ENCODE data around the gene KPNA3.
"Not testable (repeated sequence)": the region's sequence is repeated elsewhere in the genome, so short reads cannot be mapped to it uniquely, and the experiment has no call there.

The KPNA3 gene

DNA sequence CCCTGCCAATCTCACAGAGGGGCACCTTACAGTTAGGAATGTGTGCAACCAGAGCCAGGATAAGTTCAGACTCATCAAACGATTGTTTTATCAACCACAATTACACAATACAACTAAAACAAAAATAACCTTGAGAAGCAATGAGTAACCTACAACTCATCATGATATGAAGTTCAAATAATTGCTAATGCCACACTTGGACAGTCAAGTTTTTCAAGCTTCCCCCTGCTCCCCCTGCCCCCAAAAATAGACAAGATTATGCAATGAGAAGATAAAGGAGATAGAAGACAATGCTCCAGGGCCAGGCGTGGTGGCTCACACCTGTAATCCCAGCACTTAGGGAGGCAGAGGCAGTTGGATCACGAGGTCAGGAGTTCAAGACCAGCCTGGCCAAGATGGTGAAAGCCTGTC lies 13.6 kb upstream of the KPNA3 start:
- no peak for DNase-seq

DNA sequence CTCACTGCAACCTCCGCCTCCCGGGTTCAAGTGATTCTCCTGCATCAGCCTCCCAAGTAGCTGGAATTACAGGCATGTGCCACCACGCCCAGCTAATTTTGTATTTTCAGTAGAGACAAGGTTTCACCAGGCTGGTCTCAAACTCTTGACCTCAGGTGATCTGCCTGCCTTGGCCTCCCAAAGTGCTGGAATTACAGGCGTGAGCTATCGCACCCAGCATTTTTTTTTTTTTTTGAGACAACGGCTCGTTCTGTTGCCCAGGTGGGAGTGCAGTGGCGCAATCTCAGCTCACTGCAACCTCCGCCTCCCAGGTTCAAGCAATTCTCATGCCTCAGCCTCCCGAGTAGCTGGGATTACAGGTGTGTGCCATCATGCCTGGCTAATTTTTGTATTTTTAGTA lies 10.6 kb upstream of the KPNA3 start:
- not testable (repeated sequence) for DNase-seq

DNA sequence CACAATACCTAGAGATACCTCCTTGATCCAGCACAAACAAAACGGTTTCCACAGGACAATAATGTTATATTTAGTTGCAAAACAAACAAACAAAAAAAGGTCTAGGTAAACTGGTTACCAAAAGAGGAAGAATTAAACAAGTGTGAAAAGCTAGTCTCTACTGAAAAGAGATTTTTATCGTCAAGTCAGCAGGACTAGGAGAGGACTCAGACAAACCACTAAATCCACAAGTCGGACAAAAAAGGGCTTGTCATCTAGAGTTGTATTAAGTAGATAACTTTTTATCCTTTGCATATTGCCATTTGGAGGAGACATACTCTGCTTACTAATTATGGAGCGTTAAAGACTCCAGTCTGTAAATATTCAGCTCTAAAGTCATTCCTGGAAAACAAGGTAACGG lies 9.9 kb upstream of the KPNA3 start:
- DNase-seq = no peak

DNA sequence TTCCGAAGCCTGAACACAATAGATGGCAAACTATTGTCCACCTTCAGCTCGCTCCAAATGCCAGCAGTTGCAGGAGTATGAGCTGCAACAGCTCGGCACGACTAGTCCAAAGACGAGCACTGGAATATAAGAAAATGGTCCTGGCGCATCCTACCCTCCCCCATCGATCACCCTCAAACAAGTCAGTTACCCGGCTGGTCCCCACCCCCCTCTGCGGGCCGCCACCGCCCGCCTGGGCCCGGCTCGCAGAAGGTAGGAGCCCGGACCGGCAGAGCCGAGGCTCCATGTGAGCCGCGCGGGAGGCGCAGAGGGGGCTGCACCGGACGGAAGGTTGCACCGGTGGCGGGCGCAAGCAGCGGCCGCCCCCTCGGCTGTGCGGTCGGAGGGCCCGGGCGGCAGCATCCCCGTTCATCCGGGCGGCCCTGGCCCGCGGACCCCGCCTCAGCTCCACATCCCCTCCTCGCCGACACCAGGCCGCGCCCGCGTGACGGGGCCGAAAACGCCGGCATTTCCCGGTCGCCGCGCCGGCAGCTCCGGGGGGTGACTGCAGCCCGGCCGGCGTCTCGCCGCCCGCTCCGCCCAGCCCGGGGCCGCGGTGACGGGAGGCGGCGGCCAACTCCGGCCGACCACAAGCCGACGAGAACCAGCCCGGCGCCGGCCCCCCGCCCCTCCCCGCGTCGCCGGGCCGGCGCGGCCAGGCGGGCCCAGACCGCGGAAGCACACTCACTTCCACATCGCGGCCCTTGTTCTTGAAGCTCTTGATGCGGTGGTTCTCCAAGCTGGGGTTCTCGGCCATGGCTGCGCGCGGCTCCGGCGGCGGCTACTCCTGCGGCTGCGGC lies 552 bp downstream of the KPNA3 start:
- peak; percentile 10 to 46 (median 16) for DNase-seq

DNA sequence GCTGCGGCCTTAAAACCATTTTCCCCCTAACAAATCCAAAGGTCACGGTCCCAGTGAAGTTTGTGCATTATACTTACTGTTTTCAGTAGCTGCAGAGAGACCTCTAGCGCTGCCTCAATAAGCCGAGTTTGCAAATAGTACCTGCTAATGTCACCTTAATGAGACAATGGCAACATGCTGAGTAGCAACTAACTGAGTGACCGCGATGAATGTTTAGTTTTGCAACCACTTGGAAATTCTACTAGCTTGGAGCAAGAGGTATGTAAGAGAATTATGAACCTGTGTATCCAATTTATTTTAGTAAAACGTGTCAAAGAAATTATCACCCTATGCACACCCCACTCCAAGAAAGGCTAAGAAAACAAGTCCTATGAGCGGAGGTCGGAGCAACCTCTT lies 1.2 kb downstream of the KPNA3 start:
- DNase-seq = no peak

DNA sequence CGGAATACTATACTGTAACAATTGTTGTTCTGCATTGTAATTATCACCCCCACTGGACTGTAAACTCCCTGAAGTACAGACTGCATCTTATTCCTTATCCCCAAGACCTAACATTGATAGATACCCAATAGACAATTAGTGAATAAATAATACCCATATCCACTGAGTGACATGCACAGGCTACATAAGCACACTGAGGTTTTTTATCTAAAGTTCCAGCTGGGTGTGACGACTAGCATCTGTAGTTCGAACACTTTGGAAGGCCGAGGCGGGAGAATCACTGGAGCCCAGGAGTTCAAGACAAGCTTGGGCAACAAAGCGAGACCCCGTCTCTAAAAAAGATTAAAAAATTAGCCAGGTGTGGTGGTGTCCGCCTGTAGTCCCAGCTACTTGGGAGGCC lies 2.5 kb downstream of the KPNA3 start:
- DNase-seq = no peak

DNA sequence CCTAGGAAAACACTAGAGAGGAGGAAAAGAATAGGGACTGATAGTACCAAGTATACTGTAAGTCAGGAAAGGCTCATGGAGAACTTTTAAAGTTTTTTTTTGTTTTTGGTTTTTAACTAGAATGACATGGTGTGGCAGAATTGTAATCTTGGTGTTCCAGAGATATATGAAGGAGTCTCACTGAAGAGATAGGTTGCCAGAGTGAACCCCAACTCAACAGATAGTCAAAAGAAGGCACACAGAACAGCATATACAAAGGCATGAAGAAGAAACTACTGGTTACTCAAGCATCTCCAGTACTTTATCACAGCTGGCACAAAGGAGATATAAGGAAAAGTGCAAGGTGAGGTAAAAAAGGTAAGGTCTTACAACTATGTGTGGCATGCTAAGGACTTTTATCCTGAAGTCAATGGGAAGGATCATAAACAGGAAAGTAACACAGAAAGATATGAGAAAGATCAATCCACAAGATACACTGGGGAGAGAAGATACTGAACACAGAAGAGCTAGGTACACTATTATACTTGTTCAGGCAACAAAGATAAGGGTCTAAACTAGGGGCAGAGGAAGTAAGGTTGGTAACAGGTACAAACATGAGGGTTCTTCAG lies 6.0 kb downstream of the KPNA3 start:
- DNase-seq = no peak

DNA sequence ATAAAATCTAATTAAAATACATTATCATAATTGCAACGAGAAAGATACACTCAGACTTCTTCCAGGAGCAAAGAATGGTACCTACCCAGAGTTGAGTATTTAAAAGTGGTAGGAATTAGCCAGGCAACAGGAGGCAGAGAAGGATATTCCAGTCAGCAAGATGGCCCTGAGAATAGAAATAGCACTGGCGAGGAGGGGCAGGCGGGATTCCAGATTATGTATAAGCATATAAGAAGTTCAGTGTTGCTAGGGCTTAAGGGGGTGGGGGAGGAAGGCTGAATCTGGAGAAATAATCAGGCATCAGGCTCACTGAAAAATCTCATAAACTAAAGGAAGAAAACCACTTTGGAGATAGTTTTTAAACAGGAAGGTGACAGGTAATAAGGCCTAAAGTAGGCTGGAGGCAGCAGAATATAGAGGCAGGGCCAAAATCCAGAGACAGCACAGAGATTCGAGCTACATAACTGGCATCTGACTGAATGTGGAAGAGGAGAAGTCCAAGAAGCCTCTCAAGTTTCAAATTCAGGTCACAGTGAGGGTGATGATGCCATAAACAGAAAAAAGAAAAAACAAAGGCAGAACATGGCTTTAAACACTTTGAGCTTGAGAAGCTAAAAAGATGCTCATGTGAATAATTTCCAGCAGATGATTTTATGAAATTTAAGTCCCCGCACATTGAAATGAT lies 7.5 kb downstream of the KPNA3 start:
- DNase-seq = no peak

DNA sequence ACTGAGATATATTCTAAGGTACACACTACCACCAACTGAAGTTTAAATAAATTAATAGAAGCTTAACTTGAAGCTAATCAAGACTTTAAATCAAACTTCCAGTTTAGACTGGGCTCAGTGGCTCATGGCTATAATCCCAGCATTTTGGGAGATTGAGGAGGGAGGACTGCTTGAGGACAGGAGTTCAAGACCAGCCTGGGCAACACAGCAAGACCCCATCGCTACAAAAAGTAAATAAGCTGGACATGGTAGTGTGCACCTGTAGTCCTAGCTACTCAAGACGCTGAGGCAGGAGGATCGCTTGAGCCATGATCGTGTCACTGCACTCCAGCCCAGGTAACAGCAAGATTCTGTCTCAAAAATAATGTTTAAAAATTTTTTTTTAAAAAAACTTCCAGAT lies 8.6 kb downstream of the KPNA3 start:
- no peak for DNase-seq

DNA sequence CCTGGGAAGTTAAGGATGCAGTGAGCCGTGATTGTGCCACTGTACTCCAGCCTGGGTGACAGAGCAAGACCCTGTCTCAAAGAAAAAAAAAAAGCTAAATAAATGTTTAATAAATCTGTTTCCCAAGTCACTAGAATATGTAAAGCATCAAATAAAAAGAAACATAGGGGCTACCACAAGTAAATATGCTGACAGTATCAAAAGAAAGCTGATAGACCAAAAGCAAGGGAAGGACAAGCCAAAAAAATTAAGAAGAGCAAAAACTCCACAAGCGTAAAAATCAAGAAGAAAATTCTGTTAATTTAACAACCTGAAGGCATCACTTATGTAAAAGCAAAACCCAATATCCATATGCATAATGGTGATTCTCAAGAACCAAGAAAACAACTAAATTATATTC lies 9.7 kb downstream of the KPNA3 start:
- no peak for DNase-seq

DNA sequence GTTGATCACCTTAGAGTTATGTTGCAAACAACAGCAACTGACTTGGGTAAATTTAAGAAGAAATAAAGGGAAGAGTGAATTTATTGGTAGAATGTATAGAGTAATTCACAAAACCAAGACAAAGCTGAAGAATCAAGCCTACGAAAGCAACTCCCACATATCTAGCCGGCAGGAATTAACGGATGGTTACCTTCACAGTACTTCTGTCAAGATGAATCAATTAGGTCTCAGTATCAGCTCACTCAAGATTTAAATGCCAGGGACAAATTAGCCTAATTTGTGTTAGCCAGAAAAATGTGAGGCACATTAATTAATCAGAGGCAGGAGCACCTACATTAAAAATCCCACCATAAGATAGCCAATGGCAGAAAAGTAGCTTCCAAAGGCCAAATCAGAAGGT lies 10.7 kb downstream of the KPNA3 start:
- no peak for DNase-seq

DNA sequence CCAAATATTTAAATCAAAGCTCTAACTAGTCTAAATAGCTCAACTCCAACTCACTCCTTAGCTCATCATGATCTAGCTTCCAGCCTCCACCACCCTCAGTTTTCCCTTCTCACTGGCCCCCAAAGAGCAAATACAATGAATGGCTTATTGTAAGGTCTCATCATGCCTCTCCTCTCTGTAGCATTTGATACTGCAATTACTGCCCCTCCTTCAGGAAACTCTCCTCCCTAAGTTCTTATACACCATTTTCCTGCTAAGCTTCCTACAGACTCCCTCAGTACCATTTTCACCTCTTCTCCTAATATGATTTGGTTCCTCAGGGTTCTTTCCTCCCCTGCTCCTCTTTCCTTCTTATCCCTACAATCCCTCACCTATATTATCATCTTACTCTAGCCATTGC lies 12.8 kb downstream of the KPNA3 start:
- no peak for DNase-seq

DNA sequence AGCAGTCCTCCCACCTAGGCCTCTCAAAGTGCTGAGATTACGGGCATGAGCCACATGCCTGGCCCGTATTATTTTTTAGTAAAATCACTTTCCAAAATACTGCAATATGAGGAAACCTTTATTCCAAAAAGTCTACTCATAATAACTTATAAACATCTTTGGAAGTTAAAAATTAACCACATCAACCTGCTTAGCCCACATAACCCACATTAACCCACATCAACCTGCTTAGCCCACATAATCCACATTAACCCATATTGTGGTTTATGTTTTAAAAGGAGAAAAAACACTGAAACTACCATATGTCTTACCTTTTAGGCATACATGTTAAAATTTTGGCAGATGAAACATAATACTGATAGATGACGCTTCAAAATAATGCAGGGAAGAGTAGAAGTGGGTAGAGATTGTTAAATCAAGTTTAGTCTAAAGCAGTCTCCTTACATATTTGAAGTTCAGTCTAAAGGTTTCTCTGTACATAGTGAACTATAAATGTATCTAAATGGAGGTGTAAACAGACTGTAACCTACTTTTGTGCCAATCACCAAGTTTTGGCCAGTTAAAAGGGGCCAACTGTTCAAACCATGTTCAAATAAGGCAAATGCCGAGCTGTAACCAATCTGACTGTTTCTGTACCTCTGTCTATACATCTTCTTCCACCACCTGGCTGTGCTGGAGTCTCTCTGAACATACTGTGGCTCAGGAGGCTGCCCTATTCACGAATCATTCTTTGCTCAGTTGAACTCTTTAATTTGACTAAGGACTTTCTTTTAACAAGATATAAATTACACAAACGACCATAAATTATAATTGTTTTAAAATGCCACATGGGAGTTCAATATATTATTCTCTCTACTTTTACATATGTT lies 14.5 kb downstream of the KPNA3 start:
- no peak for DNase-seq

DNA sequence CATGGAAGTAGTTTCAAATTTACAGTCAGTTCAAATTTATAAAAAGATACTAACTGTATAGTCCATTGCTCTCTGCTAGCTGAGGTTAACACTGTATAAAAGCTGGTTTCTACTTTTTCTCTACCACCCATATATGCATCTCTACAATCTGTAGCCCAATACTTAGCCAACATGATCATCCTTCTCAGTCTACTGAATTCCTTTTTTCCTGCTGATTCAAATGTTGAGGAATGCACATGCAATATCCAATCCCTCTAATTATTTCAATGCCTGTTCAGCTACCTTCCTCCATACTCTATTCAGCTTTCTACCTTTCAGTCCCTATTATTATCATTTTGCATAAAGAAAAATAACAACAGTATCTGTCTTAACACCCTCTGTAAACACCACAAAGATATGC lies 15.6 kb downstream of the KPNA3 start:
- DNase-seq = no peak

DNA sequence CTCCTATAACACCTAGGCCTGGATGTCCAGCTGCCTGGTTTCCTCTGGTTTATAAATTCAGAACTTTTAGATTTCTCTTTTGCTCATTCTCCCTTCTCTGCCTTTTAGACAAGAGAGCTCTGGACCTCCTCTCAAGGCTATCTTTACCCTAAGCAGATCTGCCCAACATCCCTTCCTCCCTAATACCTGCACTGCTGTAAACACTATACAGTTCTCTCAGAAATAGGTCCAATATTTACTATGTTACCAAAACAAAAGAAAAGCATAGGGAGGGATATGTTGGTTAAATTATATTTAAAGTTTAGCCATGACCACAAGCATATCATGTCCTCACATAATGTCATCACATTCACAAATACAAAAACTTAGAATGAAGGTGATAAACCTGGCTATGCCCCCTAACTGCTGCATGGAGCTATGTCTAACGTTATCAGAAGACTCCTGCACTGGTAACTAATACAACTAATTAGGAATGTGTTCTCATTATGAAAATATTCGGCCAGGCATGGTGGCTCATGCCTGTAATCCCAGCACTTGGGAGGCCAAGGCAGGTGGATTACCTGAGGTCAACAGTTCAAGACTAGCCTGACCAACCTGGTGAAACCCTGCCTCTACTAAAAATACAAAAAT lies 18.0 kb downstream of the KPNA3 start:
- DNase-seq = no peak

DNA sequence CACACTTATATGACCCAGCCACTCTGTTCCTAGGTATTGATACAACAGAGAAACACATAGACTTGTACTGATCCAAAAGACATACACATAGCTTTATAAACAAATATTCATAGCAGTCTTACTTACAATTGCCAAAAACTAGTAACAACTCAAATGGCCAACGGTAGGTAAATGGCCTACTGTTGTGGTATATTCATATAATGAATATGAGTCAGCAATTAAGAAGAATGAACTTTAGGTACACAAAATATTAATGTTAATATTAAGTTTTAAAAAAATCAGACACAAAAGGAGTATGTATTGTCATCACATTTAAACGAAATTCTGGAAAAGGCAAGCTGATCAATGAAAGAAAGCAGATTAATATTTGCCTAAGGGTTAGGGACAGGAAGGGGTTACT lies 19.7 kb downstream of the KPNA3 start:
- no peak for DNase-seq

DNA sequence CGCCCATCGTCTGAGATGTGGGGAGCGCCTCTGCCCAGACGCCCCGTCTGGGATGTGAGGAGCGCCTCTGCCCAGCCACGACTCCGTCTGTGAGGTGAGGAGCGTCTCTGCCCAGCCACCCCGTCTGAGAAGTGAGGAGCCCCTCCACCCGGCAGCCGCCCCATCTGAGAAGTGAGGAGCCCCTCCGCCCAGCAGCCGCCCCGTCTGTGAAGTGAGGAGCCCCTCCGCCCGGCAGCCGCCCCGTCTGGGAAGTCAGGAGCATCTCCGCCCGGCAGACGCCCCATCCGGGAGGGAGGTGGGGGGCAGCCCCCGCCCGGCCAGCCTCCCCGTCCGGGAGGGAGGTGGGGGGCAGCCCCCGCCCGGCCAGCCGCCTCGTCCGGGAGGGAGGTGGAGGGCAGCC lies 30.7 kb downstream of the KPNA3 start:
- not testable (repeated sequence) for DNase-seq

DNA sequence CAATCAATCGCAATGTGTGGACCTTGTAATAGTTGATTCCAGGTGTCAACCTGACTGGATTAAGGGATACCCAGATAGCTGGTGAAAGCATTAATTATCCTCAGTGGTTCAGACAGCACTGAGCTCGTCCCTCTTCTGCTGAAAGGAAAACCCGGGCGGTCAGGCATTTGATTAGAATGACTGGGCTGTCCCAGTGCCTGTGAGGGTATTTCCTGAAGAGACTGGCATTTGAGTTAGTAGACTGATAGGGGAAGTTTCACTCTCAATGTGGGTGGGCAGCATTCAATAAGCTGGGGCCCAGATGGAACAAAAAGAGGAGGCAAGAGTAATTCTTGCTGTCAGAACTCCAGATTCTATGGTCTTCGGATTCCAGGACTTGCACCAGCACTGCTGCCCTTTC lies 31.9 kb downstream of the KPNA3 start:
- DNase-seq = no peak

DNA sequence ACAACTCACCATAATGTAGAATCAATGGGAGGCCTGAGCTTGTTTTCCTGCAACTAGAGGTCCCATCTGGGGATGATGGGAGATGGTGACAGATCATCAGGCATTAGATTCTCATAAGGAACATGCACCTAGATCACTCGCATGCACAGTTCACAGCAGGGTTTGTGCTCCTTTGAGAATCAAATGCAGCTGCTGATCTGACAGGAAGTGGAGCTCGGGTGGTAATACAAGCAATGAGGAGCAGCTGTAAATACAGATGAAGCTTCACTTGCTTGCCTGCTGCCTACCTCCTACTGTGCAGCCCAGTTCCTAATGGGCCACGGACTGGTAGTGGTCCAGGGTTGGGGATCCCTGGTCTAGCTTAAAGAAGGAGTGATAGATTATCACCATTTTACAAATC lies 33.0 kb downstream of the KPNA3 start:
- no peak for DNase-seq

DNA sequence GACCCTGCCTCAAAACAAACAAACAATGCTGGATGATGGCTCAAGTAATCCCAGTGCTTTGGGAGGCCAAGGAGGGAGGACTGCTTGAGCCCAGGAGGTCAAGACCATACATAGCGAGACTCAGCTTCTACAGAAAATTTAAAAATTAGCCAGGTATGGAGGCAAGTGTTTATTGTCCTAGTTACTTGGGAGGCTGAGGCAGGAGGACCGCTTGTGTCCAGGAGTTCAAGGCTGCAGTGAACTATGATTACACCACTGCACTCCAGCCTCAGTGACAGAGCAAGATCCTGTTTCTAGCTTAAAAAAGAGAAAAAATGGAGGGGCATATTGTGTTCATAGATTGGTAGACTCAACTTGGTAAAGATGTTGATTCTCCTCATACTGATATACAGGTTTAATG lies 36.2 kb downstream of the KPNA3 start:
- DNase-seq = no peak

DNA sequence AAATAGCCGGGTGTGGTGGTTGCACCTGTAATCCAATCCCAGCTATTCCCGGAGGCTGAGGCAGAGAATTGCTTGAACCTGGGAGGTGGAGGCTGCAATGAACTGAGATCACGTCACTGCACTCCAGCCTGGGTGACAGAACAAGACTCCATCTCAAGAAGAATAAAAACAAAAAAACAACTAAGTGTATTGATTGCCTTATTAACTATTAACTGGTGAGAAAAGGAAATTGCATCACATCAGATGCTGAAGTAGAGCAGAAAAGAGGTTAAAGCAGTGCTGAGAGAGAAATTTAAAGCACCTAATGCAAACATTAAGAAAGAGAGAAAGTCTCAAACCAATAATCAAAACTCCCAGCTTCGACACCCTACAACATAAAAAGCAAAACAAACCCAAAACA lies 38.3 kb downstream of the KPNA3 start:
- no peak for DNase-seq

DNA sequence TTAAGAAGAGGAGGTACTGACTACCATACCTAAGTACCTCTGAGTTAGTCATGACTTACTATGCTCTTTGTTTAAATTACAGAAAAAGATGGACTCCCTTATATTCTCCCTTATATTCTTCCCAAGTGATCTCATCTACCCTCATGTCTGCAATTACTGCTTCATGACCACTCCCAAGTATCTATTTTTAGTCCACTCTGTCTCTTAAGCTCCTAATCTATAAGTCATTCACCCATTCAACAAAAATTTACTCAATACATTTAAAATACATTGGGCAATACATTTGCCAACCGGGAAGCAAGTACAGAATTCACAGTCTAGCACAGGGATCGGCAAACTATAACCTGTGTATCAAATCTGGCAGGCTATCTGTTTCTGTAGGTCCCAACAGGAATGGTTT lies 42.6 kb downstream of the KPNA3 start:
- DNase-seq = no peak

DNA sequence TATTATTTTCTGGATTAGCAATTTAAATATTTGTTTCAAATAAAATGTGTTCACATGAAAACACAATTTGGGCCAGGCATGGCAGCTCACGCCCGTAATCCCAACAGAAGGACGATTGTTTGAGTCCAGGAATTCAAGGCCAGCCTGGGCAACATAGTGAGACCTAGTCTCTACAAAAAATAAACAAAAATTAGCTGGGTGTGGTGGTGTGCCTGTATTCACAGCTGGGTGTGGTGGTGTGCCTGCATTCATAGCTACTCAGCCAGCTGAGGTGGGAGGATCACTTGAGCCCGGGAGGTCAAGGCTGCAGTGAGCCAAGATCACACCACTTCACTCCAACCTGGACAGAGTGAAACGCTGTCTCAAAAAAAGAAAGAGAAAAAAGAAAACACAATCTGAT lies 46.4 kb downstream of the KPNA3 start:
- DNase-seq = no peak
